Activated CD4-positive, CD25-positive, alpha-beta regulatory T cell treated with anti-CD3 and anti-CD28 coated beads, Interleukin-2, amount 50 U/mL, for 72 hours (primary cell): ENCODE data around the gene CLDN15.
A peak's percentile ranks its signal among the peaks of the same experiment; 100 is the strongest.
"Not testable (repeated sequence)": the region's sequence is repeated elsewhere in the genome, so short reads cannot be mapped to it uniquely, and the experiment has no call there.

Source experiments
- DNase-seq: peaks from one replicate; pipeline ENCODE4 v3.0.0; 2021

Gene CLDN15, protein sequence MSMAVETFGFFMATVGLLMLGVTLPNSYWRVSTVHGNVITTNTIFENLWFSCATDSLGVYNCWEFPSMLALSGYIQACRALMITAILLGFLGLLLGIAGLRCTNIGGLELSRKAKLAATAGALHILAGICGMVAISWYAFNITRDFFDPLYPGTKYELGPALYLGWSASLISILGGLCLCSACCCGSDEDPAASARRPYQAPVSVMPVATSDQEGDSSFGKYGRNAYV

DNA sequence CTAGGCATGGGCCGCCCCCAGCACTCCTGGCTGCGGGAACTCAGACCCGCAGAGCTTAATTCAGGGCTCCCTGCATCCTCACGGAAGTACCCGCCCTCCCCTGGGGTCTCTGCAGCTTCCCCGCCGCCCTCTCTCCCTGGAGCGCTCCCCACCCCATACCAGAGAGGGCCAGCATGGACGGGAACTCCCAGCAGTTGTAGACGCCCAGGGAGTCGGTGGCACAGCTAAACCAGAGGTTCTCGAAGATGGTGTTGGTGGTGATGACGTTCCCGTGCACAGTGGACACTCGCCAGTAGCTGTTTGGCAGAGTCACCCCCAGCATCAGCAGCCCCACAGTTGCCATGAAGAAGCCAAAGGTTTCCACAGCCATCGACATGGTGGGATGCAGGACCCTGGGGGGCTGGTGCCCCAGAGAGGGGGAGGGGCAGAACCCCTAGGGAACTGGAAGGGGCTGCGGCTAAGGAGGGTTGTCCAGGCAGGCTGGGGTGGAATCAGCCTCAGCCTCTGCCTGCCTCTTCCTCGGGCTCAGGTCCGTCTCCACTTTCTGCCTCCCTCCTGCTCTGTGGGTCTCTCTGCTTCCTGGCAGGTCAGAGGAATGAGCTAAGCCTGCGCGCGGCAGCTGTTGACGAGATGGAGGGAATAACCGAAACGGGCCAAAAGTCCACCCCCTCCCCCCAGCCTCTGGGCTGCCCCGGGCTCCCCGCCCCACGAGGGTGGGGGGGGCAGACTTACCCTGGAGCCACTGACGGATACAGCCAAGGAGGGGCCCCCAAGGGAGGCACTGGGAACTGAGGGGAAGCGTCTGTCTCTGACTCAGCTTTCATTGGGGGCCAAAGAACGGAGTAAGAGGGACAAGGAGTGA is at the start of gene CLDN15:
TSS of gene CLDN15 (minus strand) at position 597 of the 862 bp plus-strand sequence. CDS start at position 376, 221 bp downstream.
- no peak for DNase-seq

DNA sequence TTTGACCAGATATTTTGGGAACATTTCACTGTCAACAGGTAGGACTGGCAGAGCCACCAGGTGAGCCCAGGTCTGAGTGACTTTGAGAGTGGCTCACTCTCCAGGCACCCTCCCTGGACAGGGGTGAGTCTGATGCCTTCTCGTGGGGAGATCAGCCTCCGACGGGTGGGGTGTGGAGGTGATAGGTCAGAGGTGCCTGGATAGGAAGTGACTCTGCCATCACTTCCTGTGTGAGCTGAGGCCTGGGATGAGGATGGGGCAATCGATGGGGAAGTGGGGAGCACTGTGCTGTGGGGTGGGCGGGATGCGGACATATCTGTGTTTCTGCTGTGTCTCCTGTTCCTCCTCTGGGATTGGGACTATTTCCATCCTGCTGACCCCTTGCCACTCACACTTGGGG is 49.4 kb upstream of the CLDN15 start:
- no peak for DNase-seq

DNA sequence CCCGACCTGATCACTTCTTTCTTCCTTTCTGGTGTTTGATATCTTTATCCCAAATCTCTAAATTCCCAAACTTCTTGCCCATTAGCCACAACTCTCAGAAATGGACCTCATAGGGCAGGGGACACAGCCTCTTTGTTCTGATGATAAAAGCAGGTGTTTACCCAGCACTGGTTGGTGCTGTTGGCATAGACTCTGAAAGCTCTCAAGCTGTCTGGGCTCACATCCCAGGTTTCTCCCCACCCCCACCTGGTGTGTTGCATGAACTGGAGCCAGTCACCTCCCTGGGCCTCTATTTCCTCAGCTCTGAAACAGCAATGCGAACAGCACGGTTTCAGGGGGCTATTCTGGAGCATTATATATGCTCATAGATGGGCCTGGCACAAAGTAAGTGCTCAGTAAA is 48.3 kb upstream of the CLDN15 start:
- not testable (repeated sequence) for DNase-seq

DNA sequence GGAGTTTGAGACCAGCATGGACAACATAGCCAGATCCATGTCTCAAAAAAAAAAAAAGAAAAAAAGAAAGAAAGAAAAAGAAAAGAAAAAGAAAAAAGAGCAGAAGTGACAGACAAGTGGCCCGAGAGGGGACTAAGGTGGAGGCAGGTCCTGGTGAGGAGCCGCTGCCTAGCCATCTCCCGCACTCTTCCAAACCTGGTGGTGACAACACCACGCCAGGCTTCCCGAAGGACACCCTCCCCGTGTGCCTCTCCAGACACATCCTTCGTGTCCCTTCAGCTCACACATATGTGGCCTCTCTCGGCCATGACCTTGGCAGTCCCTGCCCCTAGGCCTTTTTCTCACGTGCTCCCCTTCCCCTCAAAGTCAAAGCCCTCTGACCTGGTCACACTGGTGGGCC is 47.6 kb upstream of the CLDN15 start:
- no peak for DNase-seq

DNA sequence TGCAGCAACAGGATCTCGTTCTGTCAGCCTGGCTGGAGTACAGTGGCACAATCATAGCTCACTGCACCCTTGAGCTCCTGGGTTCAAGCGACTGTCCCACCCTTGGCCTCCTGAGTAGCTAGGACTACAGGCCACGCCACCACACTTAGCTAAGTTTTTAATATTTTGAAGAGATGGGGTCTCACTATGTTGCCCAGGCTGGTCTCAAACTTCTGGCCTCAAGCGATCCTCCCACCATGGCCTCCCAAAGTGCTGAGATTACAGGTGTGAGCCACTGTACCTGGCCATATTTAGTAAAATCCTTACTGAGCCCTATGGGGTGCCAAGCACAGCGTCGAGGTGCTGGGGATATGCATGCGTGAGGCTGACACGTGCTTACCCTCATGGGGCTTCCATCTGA is 43.3 kb upstream of the CLDN15 start:
- DNase-seq = not testable (repeated sequence)

DNA sequence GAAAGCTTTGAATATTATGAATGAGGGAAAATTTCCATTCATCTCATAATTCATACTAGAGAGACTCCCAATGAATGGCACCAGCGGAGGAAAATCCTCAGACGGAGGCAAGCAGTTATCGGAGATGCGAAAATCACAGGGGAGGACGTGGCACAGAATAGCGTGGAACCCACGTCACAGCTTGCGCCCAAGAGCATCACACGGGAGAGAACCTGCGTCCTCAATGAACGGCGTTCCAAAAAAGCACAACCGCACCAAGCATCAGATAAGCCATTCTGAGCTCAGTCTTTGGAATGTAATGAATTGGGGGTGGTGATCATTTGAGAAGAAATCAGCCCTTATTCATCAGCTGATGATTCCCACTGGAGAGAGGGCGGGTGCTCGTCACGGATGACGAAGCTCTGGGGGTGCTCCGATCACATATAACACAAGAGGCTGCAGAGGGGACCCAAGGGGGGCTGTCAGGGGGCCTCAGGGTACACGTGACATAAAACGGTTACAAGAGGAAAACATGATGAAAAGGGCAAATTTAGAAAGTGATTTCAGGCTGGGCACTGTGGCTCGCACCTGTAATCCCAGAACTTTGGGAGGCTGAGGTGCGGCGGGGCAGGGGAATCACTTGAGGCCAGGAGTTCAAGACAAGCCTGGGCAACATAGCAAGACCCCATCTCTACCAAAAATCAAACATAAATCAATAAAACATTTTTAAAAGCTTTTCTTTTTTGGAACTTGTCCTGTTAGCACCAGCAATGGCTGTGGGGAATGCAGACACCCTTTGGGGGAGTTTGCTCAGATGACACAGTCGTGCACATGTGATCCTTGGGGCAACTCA is 41.1 kb upstream of the CLDN15 start:
- DNase-seq = no peak

DNA sequence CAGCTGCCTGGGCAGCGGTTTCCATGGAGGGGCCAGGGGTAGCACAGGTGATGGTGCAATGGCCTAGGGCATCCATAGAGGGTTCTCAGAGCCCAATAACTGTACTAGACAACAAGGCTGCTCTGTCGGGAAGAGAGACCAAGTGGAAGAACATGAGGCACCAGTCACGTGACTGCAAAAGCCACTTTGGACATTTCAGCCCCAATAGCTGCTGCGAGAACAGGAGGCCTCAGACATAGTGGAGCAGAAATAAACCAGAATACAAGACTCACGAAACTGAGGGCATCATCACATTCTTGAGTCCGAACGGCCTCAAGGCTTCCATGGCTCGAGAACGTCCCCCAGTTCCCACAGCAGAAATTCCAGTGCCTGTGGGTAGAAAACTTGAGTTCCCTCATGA is 39.6 kb upstream of the CLDN15 start:
- no peak for DNase-seq

DNA sequence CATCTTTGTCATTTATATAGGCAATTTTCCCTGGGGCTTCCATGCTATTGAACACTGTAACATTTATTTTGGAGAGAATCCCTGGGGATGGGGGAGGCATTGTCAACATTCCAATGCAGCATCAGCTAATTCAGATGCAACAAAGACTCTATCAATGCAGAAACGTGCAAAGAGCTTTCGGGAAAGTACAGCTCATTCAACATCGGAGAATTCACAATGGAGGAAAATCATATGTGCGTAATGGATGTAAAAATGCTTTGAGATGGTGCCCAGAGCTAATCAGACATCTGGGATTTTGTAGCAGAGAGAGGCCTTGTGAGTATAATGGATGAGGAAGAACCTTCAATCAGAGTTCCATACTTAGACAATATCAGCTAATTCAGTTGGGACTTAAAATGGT is 35.6 kb upstream of the CLDN15 start:
- DNase-seq = no peak

DNA sequence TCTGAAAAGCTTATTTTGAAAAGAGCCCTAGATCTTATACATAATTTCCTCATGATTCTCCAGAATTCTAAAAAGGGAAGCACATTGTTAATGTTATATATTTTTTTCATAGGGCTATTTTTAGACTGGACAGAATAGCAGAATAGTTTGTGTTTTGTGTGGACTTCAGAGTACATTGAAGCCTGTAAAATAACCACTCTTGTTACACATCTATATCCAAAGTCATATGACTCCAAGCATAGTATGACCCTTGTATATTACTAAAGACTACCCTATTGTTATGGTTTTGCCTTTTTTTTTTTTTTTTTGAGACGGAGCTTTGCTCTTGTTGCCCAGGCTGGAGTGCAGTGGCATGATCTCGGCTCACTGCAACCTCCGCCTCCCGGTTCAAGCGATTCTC is 33.4 kb upstream of the CLDN15 start:
- no peak for DNase-seq

DNA sequence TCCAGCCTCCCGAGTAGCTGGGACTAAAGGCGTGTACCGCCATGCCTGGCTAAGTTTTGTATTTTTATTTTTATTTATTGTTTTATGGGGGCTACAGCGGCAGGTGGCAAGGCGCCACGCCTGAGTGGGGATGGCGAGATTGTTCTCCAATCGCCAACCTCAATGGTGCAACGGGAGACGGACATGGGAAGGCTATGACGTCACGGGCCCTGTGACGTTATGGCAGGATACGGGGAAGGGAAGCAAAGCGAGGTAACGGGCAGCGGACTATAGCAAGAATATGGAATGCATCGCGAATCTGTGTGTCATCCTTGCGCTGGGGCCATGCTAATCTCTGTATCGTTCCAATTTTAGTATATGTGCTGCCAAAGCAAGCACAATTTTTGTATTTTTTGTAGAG is 32.1 kb upstream of the CLDN15 start:
- no peak for DNase-seq

DNA sequence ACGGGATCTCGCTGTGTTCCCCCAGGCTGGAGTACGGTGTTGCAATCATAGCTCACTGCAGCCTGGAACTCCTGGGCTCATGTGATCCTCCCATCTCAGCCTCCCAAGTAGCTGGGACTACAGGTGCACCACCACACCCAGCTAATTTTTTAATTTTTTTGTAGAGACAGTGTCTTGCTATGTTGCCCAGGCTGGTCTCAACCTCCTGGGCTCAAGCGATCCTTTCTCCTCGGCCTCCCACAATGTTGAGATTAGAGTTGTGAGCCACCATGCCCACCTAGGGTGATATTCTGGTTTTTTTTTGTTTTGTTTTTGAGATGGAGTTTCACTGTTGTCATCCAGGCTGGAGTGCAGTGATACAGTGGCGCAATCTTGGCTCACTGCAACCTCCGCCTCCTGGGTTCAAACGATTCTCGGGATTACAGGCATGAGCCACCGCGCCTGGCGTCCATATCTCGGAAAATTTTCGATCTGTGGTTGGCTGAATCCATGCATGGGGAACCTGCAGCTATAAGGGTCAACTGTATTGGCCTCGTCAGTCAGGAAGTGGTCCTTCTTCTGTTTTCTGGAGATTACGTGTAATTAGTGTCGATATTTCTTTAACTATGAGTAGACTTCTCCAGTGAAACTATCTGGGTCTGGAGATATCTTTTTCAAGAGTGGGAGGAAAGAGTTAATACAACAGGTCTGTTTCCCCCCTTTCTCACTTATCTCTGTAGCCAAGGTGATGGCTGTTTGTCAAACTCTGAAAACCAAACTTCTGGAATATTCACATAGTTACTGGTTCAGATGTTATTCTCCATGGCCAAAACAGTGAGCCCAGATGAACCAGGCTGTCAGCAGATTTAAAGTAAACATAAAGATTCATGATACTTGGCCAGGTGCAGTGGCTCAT is 28.3 kb upstream of the CLDN15 start:
- DNase-seq = no peak

DNA sequence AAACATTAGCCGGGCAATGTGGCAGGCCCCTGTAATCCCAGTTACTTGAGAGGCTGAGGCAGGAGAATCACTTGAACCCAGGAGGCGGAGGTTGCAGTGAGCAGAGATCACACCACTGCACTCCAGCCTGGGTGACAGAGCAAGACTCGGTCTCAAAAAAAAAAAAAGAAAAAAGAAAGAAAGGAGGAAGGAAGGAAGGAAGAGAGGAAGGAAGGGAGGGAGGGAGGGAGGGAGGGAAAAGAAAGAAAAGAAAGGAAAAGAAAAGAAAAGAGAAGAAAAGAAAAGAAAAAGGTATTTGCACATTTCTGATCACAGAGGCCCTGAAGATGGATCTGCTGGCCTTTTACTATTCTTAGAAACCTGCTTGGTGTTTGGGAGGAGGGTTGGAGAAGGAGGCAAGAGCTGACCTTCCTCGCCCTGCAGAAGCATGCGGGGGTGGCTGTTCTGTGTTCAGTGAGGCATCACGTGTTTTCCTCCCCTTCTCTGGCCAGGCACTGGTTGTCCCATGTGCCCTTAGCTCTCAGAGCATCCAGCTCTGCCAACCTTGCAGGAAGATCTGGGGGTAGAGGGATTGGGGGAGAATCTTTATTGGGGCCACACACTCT is 26.6 kb upstream of the CLDN15 start:
- DNase-seq = not testable (repeated sequence)

DNA sequence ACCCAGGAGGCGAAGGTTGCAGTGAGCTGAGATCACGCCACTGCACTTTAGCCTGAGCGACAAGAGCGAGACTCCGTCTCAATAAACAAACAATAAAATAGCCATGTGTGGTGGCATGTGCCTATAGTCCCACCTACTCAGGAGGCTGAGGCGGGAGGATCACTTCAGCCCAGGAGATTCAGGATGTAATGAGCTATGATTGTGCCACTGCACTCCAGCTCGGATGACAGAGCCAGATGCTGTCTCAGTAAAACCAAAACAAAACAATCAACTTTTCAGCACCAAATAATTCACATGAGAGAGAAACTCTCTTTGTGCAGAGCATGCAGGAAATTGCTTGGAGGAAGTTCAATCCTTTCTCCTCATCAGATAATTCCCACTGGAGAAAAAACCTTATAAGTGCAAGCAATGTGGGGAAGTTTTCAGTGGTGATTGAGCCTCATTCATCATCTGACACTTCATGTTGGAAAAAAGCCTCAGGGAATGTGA is 20.7 kb upstream of the CLDN15 start:
- DNase-seq = no peak

DNA sequence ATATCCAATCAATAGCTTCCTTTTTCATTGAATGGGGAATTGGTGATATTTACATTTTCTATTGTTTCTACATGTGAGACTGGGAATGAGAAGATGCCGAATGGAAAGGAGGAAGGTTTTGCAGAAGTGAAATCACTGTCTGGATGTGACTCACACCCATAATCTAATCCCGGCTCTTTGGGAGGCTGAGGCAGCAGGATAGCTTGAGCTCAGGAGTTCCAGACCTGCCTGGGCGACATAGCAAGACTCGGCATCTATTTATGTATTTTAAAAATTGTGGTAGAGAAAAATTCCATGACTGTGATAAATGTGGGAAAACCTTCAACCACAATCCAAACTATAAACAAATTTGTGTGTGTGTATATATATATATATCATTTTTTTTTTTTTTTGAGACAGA is 18.2 kb upstream of the CLDN15 start:
- DNase-seq = no peak

DNA sequence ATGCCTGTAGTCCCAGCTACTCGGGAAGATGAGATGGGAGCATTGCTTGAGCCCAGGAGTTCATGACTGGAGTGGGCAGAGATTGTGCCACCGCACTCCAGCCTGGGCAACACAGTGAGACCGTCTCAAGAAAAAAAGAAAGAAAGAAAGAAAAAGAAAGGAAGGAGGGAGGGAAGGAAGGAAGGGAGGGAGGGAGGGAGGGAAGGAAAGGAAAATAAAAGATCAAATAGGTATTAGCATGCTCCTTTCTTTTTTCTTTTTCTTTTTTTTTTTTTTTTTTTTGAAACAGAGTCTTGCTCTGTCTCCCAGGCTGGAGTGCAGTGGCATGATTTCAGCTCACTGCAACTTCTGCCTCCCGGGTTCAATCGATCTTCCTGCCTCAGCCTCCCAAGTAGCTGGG is 15.6 kb upstream of the CLDN15 start:
- not testable (repeated sequence) for DNase-seq

DNA sequence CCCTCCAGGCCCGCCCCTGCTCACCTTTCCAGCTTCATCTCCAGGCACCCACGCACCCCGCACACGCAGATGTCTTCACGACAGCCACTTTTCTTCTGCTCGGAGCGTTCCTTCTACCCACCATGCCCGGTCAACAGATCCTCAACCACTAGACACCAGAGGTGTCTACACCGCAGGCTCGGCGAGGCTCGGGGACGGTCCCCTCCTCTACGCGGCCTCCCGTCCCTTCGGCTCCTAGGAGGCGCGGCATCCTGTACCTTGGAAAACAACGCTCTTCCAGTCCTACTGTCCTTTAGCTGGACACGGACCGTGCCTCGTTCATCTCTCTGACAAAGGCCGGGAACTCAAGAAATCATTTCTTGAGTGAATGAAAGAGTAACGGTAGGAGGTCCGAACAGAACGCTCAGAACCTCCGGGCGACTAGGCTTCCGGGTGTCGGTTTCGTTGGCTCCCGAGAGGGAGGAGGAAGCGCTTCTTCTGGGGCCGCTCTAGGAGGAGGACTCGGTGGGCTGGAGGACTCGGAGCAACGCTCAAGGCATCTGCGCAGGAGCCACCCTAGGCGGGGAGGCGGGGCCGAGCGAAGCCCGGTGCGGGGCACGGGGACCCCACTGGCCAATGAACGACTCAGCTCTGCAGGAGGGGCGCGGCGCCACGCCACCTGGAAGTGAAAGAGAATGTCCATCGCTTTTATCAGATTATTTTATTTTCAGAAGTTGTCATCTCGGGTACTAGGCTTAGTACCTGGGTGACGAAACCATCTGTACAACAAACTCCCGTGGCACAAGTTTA is 14.5 kb upstream of the CLDN15 start:
- DNase-seq = peak; percentile 97

DNA sequence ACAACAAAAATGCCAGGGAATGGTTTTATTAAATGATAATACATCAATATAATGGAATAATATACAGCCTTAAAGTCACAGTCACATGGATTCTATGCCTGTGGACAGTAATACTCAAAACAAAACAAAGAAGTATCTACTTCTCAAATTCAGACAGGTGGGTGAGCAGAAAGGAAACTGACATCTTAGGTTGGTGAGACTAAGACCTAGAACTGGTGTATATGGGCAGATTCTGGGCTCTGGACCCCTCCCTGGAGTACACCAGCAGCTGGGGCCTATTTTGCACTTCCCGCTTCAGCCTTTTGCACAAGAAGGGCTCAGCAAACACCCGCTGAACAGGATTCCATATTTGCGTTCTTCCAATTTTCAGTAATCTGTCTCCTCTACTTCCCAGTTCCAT is 12.7 kb upstream of the CLDN15 start:
- no peak for DNase-seq

DNA sequence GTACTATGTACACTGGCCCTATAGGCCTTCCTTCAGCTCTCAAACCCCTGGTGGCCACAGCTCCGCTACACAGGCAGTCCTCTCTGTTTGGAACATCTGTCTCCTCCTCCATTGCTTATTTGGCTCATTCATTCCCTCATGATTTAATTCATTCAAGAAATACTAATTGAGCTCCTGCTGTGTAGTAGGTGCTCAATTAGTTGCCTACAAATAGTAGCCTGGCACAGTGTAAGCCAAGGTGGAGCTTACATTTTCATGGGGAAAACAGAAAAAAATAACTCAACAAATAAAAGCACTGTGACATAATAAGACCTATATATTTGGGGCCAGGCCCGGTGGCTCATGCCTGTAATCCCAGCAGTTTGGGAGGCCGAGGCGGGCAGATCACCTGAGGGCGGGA is 10.7 kb upstream of the CLDN15 start:
- no peak for DNase-seq

DNA sequence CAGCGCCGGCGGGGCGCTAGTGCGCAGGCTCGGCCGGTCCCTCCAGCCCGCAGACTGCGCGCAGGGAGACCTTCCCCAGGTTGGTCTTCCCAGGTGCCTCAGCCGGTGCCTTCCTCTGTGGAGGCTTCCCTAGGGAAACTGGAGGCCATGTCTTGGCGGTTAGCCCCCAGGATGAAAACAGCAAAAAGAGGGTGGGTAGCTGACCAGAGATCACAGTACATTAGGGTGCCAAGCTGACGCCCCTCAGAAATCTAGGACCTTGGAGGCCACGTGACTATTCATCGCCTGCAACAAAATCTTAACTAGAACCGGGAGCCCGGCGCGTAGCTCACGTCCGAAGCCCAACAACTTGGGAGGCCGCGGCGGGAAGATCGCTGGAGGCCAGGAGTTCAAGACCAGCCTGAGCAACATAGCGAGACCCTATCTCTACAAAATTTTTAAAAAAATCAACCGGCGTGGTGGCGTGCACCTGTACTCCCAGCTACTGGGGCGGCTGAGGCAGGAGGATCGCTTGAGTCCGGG is 7.6 kb upstream of the CLDN15 start:
- DNase-seq = no peak

DNA sequence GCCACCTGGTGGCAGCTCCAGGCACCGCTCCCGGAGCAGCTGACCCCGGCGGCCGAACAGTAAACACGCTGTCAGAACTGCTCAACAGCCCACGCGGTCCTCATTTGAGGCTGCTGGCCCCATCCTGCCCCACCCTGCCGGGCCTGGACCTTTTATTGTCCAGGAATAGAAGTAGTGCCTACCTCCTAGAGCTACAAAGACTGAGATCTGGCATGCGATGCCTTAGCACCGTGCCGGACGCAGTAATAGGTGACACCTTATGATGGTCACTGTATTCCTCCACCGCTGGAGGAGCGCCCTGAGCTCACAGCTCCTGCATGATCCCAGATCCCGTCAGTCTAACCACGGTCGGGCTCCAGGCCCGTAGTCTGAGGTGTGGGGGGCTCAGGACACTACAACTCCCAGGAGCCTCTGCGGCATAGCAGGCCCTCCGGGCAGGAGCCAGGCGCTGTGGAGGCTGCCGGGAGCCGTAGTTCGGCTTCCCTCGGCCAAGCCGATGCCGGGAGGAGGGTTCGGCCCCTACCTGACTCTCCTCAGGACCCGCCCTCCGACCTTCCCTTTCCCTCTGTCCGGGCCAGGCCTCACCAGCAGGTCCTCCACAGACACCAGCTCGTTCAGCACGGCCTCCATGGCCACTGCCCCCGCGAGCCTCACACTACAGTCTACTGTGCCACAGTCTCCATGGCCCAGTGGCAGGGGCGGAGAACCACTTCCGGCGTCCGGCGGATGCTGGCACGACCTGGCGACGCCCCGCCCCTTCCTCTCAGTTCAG is 7.0 kb upstream of the CLDN15 start, which contains the start of gene FIS1:
TSS of gene FIS1 (minus strand) at position 707 of the 772 bp plus-strand sequence. CDS start at position 630, 77 bp downstream.
- peak; percentile 96 for DNase-seq
